ENCODE results near the gene NEK11. TPM values are rescaled to one million over a fixed set of nuclear protein-coding genes. Genes with fewer than 3 reads are reported as not detected.

Gene NEK11
- total RNA-seq, 4 donors from 2014 or later, result 14.8 to 34.0 (median 28.2) TPM

DNA sequence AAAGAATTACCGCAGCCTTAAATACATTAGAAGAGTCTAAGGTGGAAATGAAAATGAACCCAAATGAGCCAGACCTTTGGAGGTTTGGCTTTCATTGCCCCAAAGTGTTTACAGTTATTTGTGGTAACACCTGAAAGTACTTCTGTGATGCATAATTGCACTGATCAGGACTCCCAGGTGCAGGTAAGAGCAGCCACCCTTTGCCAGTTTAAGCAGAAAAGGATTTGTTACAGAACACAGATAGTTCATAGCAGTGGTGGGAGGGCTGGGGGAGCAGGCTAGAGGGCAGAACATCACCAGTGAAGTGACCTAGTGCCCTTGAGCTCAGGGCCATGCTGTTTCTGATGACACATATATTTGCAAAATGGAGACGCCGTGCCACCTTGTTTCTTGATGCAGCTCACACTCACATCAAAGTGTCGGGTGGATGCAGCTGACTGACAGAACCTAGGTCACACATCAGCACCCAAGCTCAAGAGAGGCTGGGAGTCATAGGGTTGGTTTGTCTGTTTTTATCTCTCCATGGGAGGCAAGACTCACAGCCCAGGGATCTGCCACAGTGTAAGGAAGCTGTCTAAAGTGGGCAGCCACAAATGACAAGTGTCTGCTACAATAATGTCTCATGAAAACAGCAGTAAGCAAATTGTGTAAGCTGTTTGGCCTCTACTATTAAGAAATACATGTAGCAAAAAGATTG is 49.1 kb downstream of the NEK11 start:
- Histone ChIP-seq H3K27ac (no peak overlapping the region), H3K27me3 (no peaks in the 10 kb centered on the region), H3K9me3 (no peaks in the 10 kb centered on the region), H3K4me3 (replicated peaks in 1 of 3) (no peak overlapping the region), H3K36me3 (no peaks in the 10 kb centered on the region), H3K4me1 (no peaks in the 10 kb centered on the region)
- TF ChIP-seq, protein P1, sequence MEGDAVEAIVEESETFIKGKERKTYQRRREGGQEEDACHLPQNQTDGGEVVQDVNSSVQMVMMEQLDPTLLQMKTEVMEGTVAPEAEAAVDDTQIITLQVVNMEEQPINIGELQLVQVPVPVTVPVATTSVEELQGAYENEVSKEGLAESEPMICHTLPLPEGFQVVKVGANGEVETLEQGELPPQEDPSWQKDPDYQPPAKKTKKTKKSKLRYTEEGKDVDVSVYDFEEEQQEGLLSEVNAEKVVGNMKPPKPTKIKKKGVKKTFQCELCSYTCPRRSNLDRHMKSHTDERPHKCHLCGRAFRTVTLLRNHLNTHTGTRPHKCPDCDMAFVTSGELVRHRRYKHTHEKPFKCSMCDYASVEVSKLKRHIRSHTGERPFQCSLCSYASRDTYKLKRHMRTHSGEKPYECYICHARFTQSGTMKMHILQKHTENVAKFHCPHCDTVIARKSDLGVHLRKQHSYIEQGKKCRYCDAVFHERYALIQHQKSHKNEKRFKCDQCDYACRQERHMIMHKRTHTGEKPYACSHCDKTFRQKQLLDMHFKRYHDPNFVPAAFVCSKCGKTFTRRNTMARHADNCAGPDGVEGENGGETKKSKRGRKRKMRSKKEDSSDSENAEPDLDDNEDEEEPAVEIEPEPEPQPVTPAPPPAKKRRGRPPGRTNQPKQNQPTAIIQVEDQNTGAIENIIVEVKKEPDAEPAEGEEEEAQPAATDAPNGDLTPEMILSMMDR (IDR thresholded peaks at IDR 0.05), result no peak
- no peak for TF ChIP-seq POLR2A (IDR thresholded peaks at IDR 0.05)
- WGBS, 2 donors, result 70 to 73% methylated on average over 4 of the region's 4 CpGs
- DNase-seq, result no peak
- intact Hi-C loops (cut with DNase I), result no loop called here

DNA sequence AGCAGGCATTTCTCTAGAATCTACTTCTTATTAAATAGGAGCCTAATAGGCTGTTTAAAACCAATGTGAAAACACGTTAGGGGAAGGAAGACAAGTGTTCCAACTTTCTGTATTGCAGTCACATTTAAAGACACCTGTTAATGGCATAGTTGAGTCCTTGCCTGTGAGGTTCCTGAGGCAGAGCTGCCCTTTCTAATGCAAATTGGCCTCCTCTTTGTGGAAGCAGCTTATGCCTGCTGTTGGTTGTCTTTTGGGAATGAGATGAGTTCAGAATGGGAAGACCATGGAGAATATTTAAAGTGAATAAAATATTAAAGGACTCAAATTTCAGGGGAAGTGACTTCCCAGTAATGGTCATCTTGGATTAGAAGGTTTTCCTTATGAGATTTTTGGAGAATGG is 51.2 kb downstream of the NEK11 start:
- Histone ChIP-seq H3K27ac (no peak overlapping the region), H3K27me3 (no peaks in the 10 kb centered on the region), H3K9me3 (no peaks in the 10 kb centered on the region), H3K36me3 (no peaks in the 10 kb centered on the region), H3K4me1 (no peaks in the 10 kb centered on the region), H3K4me3 (replicated peaks in 1 of 3) (no peak overlapping the region)
- DNase-seq, result no peak
- TF ChIP-seq, protein P1 (IDR thresholded peaks at IDR 0.05), result no peak
- no peak for TF ChIP-seq POLR2A (IDR thresholded peaks at IDR 0.05)
- WGBS, 2 donors, result 67 to 93% methylated on average over 1 of the region's 1 CpG
- intact Hi-C loops (cut with DNase I), result no loop called here

DNA sequence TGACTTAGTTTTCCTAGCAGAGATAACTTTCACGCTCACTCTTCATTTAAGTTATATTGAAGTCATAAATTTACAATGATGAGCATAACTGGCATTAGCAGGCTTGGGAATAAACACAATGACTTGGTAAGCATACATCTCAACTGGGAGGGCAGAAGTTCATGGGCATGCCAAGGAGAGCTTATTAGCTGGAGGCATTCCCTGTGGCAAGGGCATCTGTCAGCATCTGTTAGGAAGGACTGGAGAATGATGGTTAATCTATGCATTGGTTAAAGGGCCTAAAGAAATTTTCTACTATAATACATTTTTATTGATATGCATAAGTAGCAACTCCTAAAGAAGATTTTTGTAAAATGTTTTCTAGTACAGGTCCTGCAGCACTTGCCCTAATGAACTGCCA is 52.4 kb downstream of the NEK11 start:
- Histone ChIP-seq H3K4me3 (replicated peaks in 1 of 3) (no peak overlapping the region), H3K27ac (no peak overlapping the region), H3K4me1 (no peaks in the 10 kb centered on the region), H3K27me3 (no peaks in the 10 kb centered on the region), H3K9me3 (no peaks in the 10 kb centered on the region), H3K36me3 (no peaks in the 10 kb centered on the region)
- DNase-seq, result no peak
- WGBS, 2 donors, result 98% methylated on average over 1 of the region's 1 CpG
- intact Hi-C loops (cut with DNase I), result no loop called here
- TF ChIP-seq, protein P1 (IDR thresholded peaks at IDR 0.05), result no peak
- no peak for TF ChIP-seq POLR2A (IDR thresholded peaks at IDR 0.05)

DNA sequence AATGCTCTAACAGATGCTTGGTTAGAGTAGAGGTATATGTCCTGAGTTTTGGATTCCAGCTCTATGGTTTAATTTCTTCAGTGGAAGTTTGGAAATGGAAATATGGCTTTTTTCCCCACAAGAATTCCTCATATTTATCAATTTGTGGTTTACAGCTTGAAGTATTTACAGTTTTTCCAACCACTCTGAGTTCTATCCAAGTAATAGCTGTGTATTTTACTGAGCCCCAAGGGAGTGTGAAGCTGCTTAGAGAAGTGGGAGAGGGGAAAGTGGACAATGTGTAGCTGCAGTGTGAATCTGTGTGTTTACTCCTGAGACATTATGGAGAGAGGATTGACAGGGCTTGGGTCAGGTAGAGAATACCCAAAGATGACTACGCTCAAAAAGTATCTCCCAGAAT is 54.5 kb downstream of the NEK11 start:
- H3K27me3 ChIP-seq, result no peaks in the 10 kb centered on the region
- DNase-seq, result no peak
- H3K36me3 ChIP-seq, result no peaks in the 10 kb centered on the region
- H3K4me1 ChIP-seq, result no peaks in the 10 kb centered on the region
- no peak overlapping the region for H3K27ac ChIP-seq
- no peak overlapping the region for H3K4me3 ChIP-seq (replicated peaks in 1 of 3)
- intact Hi-C loops (cut with DNase I), result no loop called here
- WGBS, 2 donors, result 94 to 100% methylated on average over 1 of the region's 1 CpG
- no peaks in the 10 kb centered on the region for H3K9me3 ChIP-seq
- TF ChIP-seq, protein P1 (IDR thresholded peaks at IDR 0.05), result no peak
- no peak for TF ChIP-seq POLR2A (IDR thresholded peaks at IDR 0.05)

DNA sequence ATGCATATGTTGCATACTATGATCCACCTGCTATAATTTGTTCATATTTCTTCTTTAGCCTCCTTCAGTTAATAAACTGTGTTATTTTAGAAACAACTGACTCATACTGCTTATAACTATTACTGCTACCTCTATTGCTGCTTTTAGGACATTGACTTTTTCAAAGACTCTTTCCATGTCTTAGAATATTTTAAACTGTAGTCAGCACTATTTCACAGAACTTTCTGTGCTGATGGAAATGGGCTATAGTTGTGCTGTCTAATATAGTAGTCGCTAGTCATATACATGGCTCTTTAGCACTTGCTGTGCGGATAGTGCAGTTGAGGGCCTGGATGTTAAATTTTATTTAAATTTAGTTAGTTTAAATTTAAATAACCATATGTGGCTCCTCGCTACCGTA is 55.6 kb downstream of the NEK11 start:
- no peaks in the 10 kb centered on the region for H3K36me3 ChIP-seq
- no peak overlapping the region for H3K4me3 ChIP-seq (replicated peaks in 1 of 3)
- intact Hi-C loops (cut with DNase I), result no loop called here
- DNase-seq, result no peak
- H3K27ac ChIP-seq, result no peak overlapping the region
- WGBS, 2 donors, result 95 to 99% methylated on average over 4 of the region's 4 CpGs
- H3K27me3 ChIP-seq, result no peaks in the 10 kb centered on the region
- no peaks in the 10 kb centered on the region for H3K9me3 ChIP-seq
- no peaks in the 10 kb centered on the region for H3K4me1 ChIP-seq
- TF ChIP-seq, protein P1 (IDR thresholded peaks at IDR 0.05), result no peak
- no peak for TF ChIP-seq POLR2A (IDR thresholded peaks at IDR 0.05)

All from thyroid gland (tissue), 4 donors.